ENCODE measurements around the gene ACTR5.

DNA sequence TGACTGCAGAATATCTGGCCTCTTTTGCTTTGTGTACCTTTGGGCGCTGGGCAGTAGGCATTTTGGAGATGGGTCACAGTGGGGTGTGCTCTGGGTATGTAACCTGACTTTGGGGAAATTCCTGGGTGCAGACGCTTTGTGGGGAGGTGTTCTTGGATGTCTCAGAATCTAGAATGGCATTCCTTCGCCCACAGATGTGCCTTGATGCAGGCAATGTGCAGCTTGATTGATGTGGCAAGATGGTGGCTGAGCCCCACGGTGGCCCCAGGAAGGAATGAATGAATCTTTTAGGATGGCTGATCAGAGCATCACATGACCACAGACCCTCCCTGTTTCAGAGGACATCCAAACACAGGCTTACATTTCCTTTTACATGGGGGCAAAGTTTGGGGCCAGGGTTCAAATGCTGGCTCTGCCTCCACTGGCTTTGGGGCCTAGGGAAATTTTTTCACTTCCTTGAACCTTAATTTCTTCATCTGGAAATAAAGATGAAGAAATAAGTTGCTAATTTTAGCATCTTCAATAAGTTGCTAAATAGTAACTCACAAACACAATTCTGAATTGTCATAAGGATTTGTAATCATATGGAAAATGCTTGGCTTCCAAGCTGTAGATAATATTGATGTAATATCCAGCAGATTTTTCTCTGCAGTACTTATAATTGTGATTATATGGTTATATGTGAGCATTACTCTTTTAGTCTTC lies 62.8 kb downstream of the ACTR5 start:
- TF ChIP-seq, protein P1, sequence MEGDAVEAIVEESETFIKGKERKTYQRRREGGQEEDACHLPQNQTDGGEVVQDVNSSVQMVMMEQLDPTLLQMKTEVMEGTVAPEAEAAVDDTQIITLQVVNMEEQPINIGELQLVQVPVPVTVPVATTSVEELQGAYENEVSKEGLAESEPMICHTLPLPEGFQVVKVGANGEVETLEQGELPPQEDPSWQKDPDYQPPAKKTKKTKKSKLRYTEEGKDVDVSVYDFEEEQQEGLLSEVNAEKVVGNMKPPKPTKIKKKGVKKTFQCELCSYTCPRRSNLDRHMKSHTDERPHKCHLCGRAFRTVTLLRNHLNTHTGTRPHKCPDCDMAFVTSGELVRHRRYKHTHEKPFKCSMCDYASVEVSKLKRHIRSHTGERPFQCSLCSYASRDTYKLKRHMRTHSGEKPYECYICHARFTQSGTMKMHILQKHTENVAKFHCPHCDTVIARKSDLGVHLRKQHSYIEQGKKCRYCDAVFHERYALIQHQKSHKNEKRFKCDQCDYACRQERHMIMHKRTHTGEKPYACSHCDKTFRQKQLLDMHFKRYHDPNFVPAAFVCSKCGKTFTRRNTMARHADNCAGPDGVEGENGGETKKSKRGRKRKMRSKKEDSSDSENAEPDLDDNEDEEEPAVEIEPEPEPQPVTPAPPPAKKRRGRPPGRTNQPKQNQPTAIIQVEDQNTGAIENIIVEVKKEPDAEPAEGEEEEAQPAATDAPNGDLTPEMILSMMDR (IDR thresholded peaks at IDR 0.05) = no peak
- no peak for TF ChIP-seq EP300 (IDR thresholded peaks at IDR 0.05; ENCODE audit: low read depth)
- TF ChIP-seq POLR2AphosphoS5 (IDR thresholded peaks at IDR 0.05) = no peak
